ENCODE results near the gene RHBDD2. TPM values are rescaled to one million over a fixed set of nuclear protein-coding genes. Genes with fewer than 3 reads are reported as not detected.
A peak's percentile ranks its signal among the peaks of the same experiment; 100 is the strongest.

RHBDD2 gene
- total and polyA plus RNA-seq, 10 of the 15 experiments (the other 5 are each of a cell fraction or from before 2014, with no cell fraction given), result 3.9 to 39.8 (median 16.9) TPM

DNA sequence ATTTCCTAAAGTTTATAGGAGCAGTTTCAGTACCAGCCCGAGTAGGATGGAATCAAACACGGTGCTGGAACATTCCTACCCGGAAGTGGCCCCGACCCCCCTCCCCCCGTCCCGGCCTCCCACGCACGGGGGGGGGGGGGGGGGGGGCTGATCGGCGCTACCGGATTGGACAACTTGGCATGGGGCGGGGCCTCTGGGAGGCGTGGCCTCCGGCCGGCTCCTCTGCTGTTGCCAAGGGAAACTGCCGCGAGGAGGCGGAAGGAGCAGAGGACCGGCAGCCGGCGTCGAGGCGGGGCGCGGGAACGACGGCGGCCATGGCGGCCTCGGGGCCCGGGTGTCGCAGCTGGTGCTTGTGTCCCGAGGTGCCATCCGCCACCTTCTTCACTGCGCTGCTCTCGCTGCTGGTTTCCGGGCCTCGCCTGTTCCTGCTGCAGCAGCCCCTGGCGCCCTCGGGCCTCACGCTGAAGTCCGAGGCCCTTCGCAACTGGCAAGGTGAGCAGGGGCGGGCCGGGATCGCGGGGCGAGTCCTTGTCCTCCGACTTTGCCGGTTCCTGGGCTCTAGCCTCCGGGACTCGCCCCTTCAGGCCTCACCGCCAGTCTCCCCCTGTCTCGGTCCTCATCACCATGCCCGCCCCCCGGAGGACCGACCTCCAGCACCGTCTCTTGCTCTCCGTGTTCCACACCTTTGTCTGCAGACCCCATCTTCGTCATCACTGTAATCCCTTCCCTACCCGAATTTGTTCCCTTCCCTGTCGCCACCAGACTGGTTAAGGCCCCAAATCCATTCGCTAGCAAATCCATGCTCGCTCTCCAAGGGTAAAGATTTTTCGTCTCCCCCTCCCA, at the start of gene RHBDD2 (continued):
- TF ChIP-seq MTA3 (IDR thresholded peaks at IDR 0.05; ENCODE audit: borderline replicate concordance, low read length), result no peak
- TF ChIP-seq SUPT20H (IDR thresholded peaks at IDR 0.05; ENCODE audit: borderline replicate concordance, control insufficient read depth, low read depth, low read length), result no peak
- peak; percentile 66; the same call in 1 of the 2 replicates for TF ChIP-seq TCF12 (IDR thresholded peaks at IDR 0.05; ENCODE audit: low read depth, low read length)
- TF ChIP-seq, protein P1, sequence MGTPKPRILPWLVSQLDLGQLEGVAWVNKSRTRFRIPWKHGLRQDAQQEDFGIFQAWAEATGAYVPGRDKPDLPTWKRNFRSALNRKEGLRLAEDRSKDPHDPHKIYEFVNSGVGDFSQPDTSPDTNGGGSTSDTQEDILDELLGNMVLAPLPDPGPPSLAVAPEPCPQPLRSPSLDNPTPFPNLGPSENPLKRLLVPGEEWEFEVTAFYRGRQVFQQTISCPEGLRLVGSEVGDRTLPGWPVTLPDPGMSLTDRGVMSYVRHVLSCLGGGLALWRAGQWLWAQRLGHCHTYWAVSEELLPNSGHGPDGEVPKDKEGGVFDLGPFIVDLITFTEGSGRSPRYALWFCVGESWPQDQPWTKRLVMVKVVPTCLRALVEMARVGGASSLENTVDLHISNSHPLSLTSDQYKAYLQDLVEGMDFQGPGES (IDR thresholded peaks at IDR 0.05), result 0 out of 2 replicates have a peak, but pooled peaks have one; percentile 44
- 0 out of 2 replicates have a peak, but pooled peaks have one; percentile 18 for TF ChIP-seq PAX5 (IDR thresholded peaks at IDR 0.05; ENCODE audit: borderline replicate concordance, low read depth, low read length)
- TF ChIP-seq, protein P2, sequence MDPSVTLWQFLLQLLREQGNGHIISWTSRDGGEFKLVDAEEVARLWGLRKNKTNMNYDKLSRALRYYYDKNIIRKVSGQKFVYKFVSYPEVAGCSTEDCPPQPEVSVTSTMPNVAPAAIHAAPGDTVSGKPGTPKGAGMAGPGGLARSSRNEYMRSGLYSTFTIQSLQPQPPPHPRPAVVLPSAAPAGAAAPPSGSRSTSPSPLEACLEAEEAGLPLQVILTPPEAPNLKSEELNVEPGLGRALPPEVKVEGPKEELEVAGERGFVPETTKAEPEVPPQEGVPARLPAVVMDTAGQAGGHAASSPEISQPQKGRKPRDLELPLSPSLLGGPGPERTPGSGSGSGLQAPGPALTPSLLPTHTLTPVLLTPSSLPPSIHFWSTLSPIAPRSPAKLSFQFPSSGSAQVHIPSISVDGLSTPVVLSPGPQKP (IDR thresholded peaks at IDR 0.05; ENCODE audit: low read depth, low read length), result 0 out of 2 replicates have a peak, but pooled peaks have one; percentile 35
- TF ChIP-seq BHLHE40 (IDR thresholded peaks at IDR 0.05; ENCODE audit: borderline replicate concordance in 1 of 2, low read depth in 2 of 2, low read length in 1 of 2), result peak in 1 of 2 experiments; percentile 46; a peak in 2 of 4 replicates
- peak; percentile 98 for TF ChIP-seq POLR2A (IDR thresholded peaks at IDR 0.05; ENCODE audit: low read depth, low read length)
- no peak for TF ChIP-seq USF2 (IDR thresholded peaks at IDR 0.05; ENCODE audit: borderline replicate concordance, low read depth, low read length)
- TF ChIP-seq, protein P3, sequence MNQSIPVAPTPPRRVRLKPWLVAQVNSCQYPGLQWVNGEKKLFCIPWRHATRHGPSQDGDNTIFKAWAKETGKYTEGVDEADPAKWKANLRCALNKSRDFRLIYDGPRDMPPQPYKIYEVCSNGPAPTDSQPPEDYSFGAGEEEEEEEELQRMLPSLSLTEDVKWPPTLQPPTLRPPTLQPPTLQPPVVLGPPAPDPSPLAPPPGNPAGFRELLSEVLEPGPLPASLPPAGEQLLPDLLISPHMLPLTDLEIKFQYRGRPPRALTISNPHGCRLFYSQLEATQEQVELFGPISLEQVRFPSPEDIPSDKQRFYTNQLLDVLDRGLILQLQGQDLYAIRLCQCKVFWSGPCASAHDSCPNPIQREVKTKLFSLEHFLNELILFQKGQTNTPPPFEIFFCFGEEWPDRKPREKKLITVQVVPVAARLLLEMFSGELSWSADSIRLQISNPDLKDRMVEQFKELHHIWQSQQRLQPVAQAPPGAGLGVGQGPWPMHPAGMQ (IDR thresholded peaks at IDR 0.05; ENCODE audit: borderline replicate concordance), result no peak
- no peak; the same call in 1 of the 2 replicates for TF ChIP-seq PML (IDR thresholded peaks at IDR 0.05; ENCODE audit: low read length)
- TF ChIP-seq, protein P4, sequence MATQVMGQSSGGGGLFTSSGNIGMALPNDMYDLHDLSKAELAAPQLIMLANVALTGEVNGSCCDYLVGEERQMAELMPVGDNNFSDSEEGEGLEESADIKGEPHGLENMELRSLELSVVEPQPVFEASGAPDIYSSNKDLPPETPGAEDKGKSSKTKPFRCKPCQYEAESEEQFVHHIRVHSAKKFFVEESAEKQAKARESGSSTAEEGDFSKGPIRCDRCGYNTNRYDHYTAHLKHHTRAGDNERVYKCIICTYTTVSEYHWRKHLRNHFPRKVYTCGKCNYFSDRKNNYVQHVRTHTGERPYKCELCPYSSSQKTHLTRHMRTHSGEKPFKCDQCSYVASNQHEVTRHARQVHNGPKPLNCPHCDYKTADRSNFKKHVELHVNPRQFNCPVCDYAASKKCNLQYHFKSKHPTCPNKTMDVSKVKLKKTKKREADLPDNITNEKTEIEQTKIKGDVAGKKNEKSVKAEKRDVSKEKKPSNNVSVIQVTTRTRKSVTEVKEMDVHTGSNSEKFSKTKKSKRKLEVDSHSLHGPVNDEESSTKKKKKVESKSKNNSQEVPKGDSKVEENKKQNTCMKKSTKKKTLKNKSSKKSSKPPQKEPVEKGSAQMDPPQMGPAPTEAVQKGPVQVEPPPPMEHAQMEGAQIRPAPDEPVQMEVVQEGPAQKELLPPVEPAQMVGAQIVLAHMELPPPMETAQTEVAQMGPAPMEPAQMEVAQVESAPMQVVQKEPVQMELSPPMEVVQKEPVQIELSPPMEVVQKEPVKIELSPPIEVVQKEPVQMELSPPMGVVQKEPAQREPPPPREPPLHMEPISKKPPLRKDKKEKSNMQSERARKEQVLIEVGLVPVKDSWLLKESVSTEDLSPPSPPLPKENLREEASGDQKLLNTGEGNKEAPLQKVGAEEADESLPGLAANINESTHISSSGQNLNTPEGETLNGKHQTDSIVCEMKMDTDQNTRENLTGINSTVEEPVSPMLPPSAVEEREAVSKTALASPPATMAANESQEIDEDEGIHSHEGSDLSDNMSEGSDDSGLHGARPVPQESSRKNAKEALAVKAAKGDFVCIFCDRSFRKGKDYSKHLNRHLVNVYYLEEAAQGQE (IDR thresholded peaks at IDR 0.05; ENCODE audit: low read depth, low read length), result no peak
- TF ChIP-seq STAT1 (conservative IDR thresholded peaks at IDR 0.05), result 0 out of 2 replicates have a peak, but pooled peaks have one; percentile 64
- no peak for TF ChIP-seq RAD51 (IDR thresholded peaks at IDR 0.05)
- TF ChIP-seq CTCF (IDR thresholded peaks at IDR 0.05 in 2 of 3, conservative IDR thresholded peaks at IDR 0.05 in 1 of 3; ENCODE audit: control insufficient read depth in 2 of 3, extremely low read depth in 1 of 3, insufficient read depth in 1 of 3, low read depth in 3 of 3, low read length in 3 of 3), result peak in 1 of 3 experiments; percentile 12; a peak in 1 of 6 replicates
- TF ChIP-seq EGR1 (IDR thresholded peaks at IDR 0.05; ENCODE audit: borderline replicate concordance in 1 of 2, low read depth in 2 of 2, low read length in 2 of 2), result peak in 1 of 2 experiments; percentile 96; a peak in 2 of 3 replicates
- no peak for TF ChIP-seq KDM1A (IDR thresholded peaks at IDR 0.05; ENCODE audit: borderline replicate concordance)
- peak; percentile 94 for TF ChIP-seq MXI1 (IDR thresholded peaks at IDR 0.05; ENCODE audit: low read depth, low read length)

Data from GM12878 (cell line).